ENCODE measurements around the gene SIN3A. TPM values are rescaled to one million over a fixed set of nuclear protein-coding genes. Genes with fewer than 3 reads are reported as not detected.

The SIN3A gene
- total and polyA plus RNA-seq, 2 of the 8 experiments (the other 6 are each of a cell fraction or from before 2014, with no cell fraction given), result 69.5 to 109 TPM

GRCh38 chr15:75349851-75350588 is 101.5 kb downstream of the SIN3A start (continued):
- TF ChIP-seq, protein P1, sequence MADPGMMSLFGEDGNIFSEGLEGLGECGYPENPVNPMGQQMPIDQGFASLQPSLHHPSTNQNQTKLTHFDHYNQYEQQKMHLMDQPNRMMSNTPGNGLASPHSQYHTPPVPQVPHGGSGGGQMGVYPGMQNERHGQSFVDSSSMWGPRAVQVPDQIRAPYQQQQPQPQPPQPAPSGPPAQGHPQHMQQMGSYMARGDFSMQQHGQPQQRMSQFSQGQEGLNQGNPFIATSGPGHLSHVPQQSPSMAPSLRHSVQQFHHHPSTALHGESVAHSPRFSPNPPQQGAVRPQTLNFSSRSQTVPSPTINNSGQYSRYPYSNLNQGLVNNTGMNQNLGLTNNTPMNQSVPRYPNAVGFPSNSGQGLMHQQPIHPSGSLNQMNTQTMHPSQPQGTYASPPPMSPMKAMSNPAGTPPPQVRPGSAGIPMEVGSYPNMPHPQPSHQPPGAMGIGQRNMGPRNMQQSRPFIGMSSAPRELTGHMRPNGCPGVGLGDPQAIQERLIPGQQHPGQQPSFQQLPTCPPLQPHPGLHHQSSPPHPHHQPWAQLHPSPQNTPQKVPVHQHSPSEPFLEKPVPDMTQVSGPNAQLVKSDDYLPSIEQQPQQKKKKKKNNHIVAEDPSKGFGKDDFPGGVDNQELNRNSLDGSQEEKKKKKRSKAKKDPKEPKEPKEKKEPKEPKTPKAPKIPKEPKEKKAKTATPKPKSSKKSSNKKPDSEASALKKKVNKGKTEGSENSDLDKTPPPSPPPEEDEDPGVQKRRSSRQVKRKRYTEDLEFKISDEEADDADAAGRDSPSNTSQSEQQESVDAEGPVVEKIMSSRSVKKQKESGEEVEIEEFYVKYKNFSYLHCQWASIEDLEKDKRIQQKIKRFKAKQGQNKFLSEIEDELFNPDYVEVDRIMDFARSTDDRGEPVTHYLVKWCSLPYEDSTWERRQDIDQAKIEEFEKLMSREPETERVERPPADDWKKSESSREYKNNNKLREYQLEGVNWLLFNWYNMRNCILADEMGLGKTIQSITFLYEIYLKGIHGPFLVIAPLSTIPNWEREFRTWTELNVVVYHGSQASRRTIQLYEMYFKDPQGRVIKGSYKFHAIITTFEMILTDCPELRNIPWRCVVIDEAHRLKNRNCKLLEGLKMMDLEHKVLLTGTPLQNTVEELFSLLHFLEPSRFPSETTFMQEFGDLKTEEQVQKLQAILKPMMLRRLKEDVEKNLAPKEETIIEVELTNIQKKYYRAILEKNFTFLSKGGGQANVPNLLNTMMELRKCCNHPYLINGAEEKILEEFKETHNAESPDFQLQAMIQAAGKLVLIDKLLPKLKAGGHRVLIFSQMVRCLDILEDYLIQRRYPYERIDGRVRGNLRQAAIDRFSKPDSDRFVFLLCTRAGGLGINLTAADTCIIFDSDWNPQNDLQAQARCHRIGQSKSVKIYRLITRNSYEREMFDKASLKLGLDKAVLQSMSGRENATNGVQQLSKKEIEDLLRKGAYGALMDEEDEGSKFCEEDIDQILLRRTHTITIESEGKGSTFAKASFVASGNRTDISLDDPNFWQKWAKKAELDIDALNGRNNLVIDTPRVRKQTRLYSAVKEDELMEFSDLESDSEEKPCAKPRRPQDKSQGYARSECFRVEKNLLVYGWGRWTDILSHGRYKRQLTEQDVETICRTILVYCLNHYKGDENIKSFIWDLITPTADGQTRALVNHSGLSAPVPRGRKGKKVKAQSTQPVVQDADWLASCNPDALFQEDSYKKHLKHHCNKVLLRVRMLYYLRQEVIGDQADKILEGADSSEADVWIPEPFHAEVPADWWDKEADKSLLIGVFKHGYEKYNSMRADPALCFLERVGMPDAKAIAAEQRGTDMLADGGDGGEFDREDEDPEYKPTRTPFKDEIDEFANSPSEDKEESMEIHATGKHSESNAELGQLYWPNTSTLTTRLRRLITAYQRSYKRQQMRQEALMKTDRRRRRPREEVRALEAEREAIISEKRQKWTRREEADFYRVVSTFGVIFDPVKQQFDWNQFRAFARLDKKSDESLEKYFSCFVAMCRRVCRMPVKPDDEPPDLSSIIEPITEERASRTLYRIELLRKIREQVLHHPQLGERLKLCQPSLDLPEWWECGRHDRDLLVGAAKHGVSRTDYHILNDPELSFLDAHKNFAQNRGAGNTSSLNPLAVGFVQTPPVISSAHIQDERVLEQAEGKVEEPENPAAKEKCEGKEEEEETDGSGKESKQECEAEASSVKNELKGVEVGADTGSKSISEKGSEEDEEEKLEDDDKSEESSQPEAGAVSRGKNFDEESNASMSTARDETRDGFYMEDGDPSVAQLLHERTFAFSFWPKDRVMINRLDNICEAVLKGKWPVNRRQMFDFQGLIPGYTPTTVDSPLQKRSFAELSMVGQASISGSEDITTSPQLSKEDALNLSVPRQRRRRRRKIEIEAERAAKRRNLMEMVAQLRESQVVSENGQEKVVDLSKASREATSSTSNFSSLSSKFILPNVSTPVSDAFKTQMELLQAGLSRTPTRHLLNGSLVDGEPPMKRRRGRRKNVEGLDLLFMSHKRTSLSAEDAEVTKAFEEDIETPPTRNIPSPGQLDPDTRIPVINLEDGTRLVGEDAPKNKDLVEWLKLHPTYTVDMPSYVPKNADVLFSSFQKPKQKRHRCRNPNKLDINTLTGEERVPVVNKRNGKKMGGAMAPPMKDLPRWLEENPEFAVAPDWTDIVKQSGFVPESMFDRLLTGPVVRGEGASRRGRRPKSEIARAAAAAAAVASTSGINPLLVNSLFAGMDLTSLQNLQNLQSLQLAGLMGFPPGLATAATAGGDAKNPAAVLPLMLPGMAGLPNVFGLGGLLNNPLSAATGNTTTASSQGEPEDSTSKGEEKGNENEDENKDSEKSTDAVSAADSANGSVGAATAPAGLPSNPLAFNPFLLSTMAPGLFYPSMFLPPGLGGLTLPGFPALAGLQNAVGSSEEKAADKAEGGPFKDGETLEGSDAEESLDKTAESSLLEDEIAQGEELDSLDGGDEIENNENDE (IDR thresholded peaks at IDR 0.05; ENCODE audit: insufficient replicate concordance, low read length), result no peak

All from H1 (cell line).